DOHH2 (cell line): ENCODE measurements around the gene ZNF132.

Experiments used
- CTCF ChIP-seq: fragments of 200-600 bp; sonication (generic); IDR thresholded peaks from one replicate; pipeline ENCODE4 v1.5.1; 2014; ENCODE audit warnings: antibody characterized with exemption, mild to moderate bottlenecking, low read depth, low read length; ENCODE audit not compliant: poor library complexity, severe bottlenecking
- EZH2phosphoT487 ChIP-seq: fragments of 200-600 bp; sonication (generic); IDR thresholded peaks from 2 replicates; pipeline ENCODE4 v1.6.1; 2017; ENCODE audit warnings: borderline replicate concordance, mild to moderate bottlenecking, antibody characterized with exemption, low read length, moderate library complexity, mixed read lengths

- no peak for TF ChIP-seq CTCF
- TF ChIP-seq EZH2phosphoT487, result no peak
These were observed 56.9 kb downstream of the ZNF132 start for GRCh38 chr19:58382997-58383603.
